Activated naive CD8-positive, alpha-beta T cell treated with anti-CD3 and anti-CD28 coated beads, Interleukin-2, amount 50 U/mL, for 16 hours (primary cell): ENCODE data around the gene CD200R1L.

Source experiments
- DNase-seq: peaks from one replicate; pipeline ENCODE4 v3.0.0-alpha.2; 2020; ENCODE audit warnings: low read depth, low spot score

Gene CD200R1L

GRCh38 chr3:112791736-112792135 is 54.9 kb downstream of the CD200R1L start:
- no peak for DNase-seq

GRCh38 chr3:112789787-112790186 is 56.9 kb downstream of the CD200R1L start:
- DNase-seq, result no peak

GRCh38 chr3:112786881-112787579 is 59.6 kb downstream of the CD200R1L start:
- DNase-seq, result no peak

DNA sequence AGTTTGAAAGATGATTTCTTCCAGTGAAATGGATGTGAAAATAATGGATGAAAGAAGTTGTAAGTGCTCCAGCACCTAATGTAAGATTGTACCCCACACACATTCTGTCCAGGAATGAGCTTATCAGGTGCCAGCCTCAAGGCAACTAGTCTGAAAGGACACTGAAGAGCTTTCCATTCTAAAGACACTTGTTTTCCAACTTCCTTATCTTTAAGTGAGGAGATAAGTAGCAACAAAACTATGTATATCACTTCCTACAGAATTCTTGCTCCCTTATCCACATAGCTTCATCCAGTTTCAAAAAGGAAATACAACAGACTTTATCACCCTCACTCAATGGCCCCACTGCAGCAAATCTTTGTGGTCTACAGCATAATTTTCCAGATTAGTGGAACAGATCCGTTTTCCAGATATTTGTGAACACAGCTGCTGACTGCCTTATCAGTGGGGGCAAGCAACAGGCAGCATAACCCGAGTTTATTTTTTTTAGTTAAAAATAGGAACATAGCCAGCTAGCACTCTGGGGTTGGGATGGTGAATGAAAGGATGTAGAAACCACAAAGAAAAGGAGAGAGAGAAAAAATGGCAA is 60.6 kb downstream of the CD200R1L start:
- no peak for DNase-seq

GRCh38 chr3:112785321-112786001 is 61.2 kb downstream of the CD200R1L start:
- no peak for DNase-seq

DNA sequence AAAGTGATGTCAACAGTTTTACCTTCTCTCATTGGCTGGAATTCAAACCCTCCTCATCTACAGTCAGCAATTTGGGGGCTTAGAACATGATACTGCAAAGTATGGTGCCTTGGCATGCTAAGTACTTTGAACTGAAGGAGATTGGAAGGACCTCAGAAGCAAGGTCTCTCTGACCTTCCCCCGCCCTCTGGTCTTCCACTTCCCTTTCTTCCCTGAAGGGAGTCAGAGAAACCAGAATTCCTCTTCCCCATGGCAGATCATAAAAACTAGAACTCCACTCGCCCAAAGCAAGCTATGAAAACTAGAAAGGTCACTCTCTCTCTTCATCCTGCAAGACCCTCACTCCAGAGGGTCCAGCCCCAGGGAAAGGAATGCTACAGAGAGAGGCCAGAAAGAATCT is 64.2 kb downstream of the CD200R1L start:
- DNase-seq, result no peak

- DNase-seq, result no peak
These were observed 65.1 kb downstream of the CD200R1L start for GRCh38 chr3:112781599-112781998.

DNA sequence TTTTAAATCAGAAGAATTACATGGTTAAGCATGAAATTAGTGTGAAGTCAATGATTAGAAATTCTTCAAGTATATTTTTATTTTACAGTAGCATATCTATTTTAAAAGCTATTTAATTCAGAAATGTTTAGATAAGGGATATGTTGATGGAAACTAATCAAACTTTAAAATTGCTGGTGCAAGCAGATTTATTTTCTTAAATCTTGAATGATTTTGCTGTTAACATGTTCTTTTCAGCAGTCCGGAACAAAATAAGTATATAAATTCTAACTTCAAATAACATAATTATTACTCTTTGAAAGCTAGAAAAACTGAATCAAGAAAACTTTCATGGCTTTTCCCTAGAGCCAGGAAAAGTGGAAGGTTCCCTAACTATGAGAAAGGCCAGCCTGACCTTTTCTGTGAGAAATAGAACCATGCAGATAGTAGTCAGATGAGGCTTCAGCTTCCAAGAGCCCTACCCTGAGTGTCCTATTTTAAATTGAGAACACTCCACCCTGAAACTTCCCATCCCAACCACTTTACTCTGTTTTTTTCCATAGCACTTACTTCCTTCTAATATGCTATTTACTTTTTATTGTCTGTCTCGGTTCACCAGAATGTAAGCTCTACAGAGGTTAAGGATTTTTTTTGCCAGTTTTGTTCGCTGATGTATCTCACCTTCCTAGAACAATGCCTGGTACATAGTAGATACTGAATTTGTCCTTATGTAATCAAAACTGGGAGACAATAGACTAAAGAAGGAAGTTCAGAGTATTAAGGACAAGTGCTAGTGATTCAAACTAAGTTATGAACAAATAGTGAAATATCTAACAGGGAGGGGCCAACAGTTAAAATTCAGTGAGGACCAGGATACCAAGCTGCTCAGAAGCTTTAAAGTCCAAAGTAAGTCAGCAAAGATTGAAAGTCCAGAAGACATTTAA is 66.8 kb downstream of the CD200R1L start:
- DNase-seq, result no peak

GRCh38 chr3:112779011-112779410 is 67.7 kb downstream of the CD200R1L start:
- no peak for DNase-seq

DNA sequence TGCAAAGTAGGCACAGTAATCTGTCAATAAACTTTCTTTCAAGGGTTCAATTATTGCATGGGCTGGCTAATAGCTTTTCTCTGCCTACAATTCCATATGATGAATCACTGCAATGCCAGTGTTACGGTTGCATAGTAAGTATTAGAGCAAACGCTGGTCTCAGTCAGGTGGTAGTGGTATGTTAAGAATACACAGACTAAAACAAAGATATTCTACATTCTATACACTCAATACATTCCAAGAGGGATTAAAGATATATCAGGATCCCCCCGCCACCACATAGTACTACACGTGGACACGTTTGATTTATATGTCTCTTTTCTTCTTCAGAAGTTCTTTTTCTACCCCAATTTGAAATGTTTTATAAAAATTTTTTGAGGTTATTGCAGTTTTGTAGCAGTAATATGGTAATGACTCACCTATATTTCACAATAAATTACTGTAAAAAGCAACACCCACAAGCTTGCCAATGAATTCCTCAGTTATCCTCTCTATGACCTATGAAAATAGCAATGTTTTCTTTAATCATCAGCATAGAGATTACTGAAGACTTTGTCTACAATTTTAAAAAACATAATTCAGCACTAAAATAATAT is 68.2 kb downstream of the CD200R1L start:
- DNase-seq, result no peak

- DNase-seq, result no peak
These were observed 68.9 kb downstream of the CD200R1L start for GRCh38 chr3:112777811-112778210.

- no peak for DNase-seq
These were observed 69.8 kb downstream of the CD200R1L start for GRCh38 chr3:112776836-112777235.

- no peak for DNase-seq
These were observed 70.7 kb downstream of the CD200R1L start for GRCh38 chr3:112776000-112776399.

DNA sequence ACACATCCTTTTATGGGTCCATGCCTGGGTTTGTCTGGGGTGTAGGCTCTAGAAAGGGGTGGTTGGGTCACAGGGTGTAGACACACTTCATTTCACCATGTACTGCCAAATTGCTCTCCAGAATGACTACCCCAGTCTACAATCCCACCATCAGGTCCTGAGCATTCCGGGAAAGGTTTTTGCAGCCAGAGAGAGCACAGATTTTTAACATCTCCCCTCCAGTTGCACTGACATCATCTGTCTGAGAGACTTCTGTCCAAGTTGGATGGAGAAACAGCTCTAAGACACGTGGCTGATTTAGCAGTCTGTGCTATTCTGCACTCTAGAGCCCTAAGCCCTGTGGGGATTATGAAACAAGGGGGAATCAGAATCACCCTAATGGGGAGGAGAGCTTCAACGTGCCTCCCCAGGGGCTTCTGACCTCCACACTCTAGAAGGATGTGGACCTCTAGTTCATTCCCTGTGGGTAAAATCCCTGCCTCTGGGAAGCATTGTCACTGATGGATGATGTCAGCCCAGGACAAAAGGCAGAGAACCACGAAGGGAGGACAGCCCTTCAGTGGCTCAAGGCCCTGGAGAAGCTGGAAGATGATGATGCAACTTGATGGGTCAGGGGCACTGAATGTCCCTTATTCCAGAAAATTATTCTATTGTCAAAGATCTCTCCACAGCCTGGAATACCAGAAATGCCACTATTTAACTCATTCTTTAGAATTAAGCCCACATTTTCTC is 71.5 kb downstream of the CD200R1L start:
- DNase-seq, result no peak

GRCh38 chr3:112774293-112774926 is 72.3 kb downstream of the CD200R1L start:
- DNase-seq, result no peak

DNA sequence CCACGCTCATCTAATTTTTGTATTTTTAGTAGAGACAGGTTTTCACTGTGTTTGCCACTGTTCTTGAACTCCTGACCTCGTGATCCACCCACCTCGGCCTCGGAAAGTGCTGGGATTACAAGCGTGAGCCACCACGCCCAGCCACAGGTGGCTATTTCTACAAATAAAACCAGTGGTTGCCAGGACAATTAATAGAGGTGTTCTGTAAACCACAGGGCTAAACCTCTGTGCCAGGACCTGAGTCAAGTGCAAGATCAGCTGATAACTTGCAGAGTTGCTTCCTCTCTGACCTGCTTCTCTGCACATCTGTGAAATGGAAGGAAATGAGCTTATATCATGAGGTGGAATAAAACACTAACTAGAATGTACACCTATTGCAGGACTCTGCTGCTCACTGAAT is 72.8 kb downstream of the CD200R1L start:
- no peak for DNase-seq

DNA sequence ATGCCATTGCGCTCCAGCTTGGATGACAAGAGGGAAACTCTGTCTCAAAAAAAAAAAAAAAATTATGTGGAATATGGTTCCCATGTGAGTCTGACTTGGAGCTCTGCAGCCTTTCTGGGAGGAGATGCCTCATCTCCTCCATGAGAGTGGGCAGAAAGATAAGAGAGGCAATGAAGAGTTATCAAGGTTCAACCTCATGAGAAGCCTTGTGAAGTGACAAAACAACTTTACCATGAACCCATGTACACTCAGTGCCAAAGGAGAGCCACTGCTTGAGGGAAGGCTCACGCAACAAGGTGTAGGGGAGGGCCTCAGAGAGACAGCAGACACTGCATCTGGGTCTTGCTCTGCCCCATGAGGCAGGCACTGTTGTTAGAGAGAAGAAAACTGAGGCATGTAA is 75.7 kb downstream of the CD200R1L start:
- no peak for DNase-seq

DNA sequence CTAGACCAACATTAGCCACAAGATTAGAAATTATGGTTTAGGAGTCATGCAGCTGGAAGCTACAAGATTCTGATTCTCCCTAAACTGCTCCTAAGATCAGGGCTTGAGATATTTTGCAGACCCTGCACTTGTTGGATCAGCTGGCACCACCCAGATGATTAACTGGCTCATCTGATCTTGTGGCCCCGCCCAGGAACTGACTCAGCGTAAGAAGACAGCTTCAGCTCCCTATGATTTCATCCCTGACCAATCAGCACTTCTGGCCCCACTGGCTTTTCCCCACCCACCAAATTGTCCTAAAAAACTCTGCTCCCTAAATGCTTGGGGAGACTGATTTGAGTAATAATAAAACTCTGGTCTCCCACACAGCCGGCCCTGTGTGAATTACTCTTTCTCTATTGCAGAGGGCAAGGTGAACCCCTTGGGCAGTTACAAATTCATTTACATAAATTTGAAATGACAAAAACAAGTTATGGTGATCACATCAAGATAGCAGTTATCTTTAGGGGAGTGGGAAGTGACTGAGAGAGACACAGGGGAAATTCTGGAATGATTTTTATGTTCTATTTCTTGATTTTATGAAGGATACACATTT is 76.5 kb downstream of the CD200R1L start:
- DNase-seq, result no peak

GRCh38 chr3:112769286-112769978 is 77.2 kb downstream of the CD200R1L start:
- DNase-seq, result no peak
